ENCODE data around the gene PTPRN2. TPM values are rescaled to one million over a fixed set of nuclear protein-coding genes. Genes with fewer than 3 reads are reported as not detected.

Gene PTPRN2
- total RNA-seq, 2 donors from 2014 or later = 26.1 to 55.5 TPM

GRCh38 chr7:158329686-158330085 is 257.9 kb downstream of the PTPRN2 start:
- Histone ChIP-seq H3K4me1 (replicated peaks) (no peaks in the 10 kb centered on the region), H3K9me3 (no peaks in the 10 kb centered on the region), H3K36me3 (no peaks in the 10 kb centered on the region), H3K4me3 (no peak overlapping the region), H3K27me3 (replicated peaks; ENCODE audit: insufficient read depth) (no peaks in the 10 kb centered on the region), H3K27ac (no peak overlapping the region)
- no peak for TF ChIP-seq POLR2AphosphoS5 (IDR thresholded peaks at IDR 0.05)
- intact Hi-C loops (cut with DNase I) = no loop called here
- WGBS = 91% methylated on average over 13 of the region's 13 CpGs
- no peak for DNase-seq (ENCODE audit: low spot score)

GRCh38 chr7:158329014-158329610 is 258.5 kb downstream of the PTPRN2 start:
- H3K4me1 ChIP-seq (replicated peaks) = no peaks in the 10 kb centered on the region
- intact Hi-C loops (cut with DNase I) = no loop called here
- TF ChIP-seq POLR2AphosphoS5 (IDR thresholded peaks at IDR 0.05) (no peak), POLR2A (IDR thresholded peaks at IDR 0.05) (no peak), CTCF (IDR thresholded peaks at IDR 0.05) (no peak)
- H3K4me3 ChIP-seq = no peak overlapping the region
- 83% methylated on average over 28 of the region's 28 CpGs for WGBS
- H3K9me3 ChIP-seq = no peaks in the 10 kb centered on the region
- H3K27me3 ChIP-seq (replicated peaks; ENCODE audit: insufficient read depth) = no peaks in the 10 kb centered on the region
- H3K27ac ChIP-seq = no peak overlapping the region
- H3K36me3 ChIP-seq = no peaks in the 10 kb centered on the region
- no peak for DNase-seq (ENCODE audit: low spot score)

- no peak for DNase-seq (ENCODE audit: low spot score)
- intact Hi-C loops (cut with DNase I) = no loop called here
- Histone ChIP-seq H3K9me3 (no peaks in the 10 kb centered on the region), H3K4me3 (no peak overlapping the region), H3K36me3 (no peaks in the 10 kb centered on the region), H3K4me1 (replicated peaks) (no peaks in the 10 kb centered on the region), H3K27ac (no peak overlapping the region), H3K27me3 (replicated peaks; ENCODE audit: insufficient read depth) (no peaks in the 10 kb centered on the region)
- 80% methylated on average over 15 of the region's 16 CpGs for WGBS
- TF ChIP-seq POLR2AphosphoS5 (IDR thresholded peaks at IDR 0.05) = no peak
- TF ChIP-seq CTCF (IDR thresholded peaks at IDR 0.05) = no peak
- no peak for TF ChIP-seq POLR2A (IDR thresholded peaks at IDR 0.05)
Observed at GRCh38 chr7:158328376-158329013, 259.1 kb downstream of the PTPRN2 start.

- intact Hi-C loops (cut with DNase I) = no loop called here
- H3K4me1 ChIP-seq (replicated peaks) = no peaks in the 10 kb centered on the region
- DNase-seq (ENCODE audit: low spot score) = no peak
- H3K36me3 ChIP-seq = no peaks in the 10 kb centered on the region
- H3K27me3 ChIP-seq (replicated peaks; ENCODE audit: insufficient read depth) = no peaks in the 10 kb centered on the region
- no peaks in the 10 kb centered on the region for H3K9me3 ChIP-seq
- WGBS = 59% methylated on average over 5 of the region's 5 CpGs
- no peak overlapping the region for H3K4me3 ChIP-seq
- H3K27ac ChIP-seq = no peak overlapping the region
- TF ChIP-seq POLR2AphosphoS5 (IDR thresholded peaks at IDR 0.05) (no peak), POLR2A (IDR thresholded peaks at IDR 0.05) (no peak), CTCF (IDR thresholded peaks at IDR 0.05) (no peak)
Observed at GRCh38 chr7:158327571-158328180, 259.9 kb downstream of the PTPRN2 start.

- TF ChIP-seq POLR2AphosphoS5 (IDR thresholded peaks at IDR 0.05) (no peak), CTCF (IDR thresholded peaks at IDR 0.05) (no peak), POLR2A (IDR thresholded peaks at IDR 0.05) (no peak)
- no peak overlapping the region for H3K27ac ChIP-seq
- H3K27me3 ChIP-seq (replicated peaks; ENCODE audit: insufficient read depth) = no peaks in the 10 kb centered on the region
- no peaks in the 10 kb centered on the region for H3K4me1 ChIP-seq (replicated peaks)
- no peaks in the 10 kb centered on the region for H3K9me3 ChIP-seq
- intact Hi-C loops (cut with DNase I) = no loop called here
- no peaks in the 10 kb centered on the region for H3K36me3 ChIP-seq
- H3K4me3 ChIP-seq = no peak overlapping the region
- 85% methylated on average over 4 of the region's 4 CpGs for WGBS
- no peak for DNase-seq (ENCODE audit: low spot score)
Observed at GRCh38 chr7:158327012-158327411, 260.6 kb downstream of the PTPRN2 start.
